ENCODE results near the gene SCN3A.

SCN3A gene

DNA sequence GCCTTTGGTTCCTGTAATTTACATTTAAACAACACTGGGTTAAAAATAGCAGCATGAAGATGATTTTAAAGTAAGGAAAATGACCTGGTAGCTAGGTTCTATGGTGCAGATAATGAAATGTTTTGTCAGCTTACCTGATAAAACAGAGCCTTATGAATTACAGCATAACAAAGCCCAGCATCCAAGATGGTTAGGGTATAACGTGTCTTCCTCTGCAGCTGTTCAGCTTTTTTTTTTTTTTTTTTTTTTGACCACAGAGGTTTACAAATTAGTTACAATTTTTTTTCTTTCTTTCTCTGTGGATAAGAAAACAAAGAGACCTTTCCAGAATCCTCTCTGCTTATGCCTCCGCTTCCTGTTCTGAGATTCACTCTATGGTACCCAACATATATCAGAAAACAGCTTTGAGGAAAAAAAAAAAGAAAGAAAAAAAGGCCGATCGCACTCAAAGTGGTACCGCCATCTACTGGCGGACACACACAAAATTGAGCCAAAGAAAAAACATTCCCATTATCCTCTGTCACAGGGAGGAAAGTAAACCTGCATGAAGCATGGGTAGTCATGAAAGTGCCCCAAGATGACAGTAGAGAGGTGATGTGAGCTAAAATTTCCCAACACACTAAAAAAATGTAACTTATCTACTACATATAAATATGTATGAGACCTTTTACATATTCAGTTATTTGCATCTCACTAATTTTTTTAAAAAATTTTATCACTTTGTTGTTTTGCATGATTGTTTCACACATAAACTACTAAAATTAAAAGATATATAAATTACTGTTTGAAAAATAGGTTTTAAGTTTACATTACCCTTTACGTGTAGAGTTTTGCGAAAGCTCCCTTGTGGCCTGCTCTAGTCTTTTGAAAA lies at the start of gene SCN3A:
SCN3A (minus strand) TSS at position 362 of the 871 bp plus-strand sequence. CDS start 27,656 bp downstream, outside the sequence.
- peak; percentile 32 for DNase-seq (ENCODE audit: low read depth)

DNA sequence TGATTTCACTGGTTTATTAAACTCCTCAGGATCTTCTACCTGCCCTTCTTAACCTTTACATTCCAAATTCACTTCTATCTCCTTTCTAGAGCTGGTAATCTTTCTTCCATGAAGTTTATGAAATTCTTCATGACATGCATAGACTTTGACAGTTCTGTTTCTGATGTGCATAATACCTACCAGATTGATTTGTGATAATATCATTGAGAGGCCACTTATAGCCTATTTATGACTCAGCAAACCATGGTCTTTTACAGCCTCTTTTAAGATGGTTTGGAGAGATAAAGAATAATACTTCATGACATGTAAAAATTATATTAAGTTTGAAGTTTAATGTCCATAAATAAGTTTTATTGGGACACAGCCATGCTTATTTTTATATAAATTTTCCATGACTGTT lies 49.3 kb upstream of the SCN3A start:
- DNase-seq (ENCODE audit: low read depth) = no peak

DNA sequence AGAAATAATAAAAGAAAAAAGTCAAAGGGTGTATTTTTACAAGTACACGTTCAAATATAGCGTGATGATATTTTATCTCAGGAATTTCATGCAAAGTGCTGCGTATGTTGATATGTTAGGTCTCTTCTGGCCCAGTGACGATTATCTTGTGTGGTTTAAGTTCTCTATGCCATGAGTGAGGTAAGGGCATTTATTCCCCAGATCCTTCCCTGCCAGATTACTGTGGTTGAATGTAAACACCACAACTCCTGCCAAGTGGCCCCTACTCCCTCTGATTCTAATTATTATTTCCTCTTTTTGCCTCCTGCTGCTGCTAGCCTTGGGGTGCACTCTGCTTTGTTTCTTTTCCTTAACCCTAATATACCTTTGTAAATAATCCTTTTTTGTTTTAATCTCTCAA lies 47.5 kb upstream of the SCN3A start:
- DNase-seq (ENCODE audit: low read depth) = no peak

DNA sequence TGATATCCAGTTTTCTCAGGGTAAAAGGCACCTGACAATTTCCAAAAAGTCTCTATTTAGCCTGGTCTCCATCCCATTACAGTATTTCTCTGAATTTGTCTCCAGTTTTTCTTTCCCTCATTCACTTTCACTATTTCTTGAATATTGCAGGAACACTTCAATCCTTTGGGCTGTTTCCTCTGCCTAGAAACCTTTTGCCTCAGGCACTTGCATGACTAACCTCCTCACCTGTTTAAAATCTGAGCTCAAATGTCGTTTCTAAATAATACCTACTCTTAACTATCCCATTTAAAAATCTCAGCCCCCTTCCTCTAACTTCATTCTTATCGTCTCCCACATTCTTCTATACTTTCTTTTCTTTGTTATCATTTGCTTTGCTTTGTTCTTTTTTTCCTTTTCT lies 44.4 kb upstream of the SCN3A start:
- DNase-seq (ENCODE audit: low read depth) = no peak

DNA sequence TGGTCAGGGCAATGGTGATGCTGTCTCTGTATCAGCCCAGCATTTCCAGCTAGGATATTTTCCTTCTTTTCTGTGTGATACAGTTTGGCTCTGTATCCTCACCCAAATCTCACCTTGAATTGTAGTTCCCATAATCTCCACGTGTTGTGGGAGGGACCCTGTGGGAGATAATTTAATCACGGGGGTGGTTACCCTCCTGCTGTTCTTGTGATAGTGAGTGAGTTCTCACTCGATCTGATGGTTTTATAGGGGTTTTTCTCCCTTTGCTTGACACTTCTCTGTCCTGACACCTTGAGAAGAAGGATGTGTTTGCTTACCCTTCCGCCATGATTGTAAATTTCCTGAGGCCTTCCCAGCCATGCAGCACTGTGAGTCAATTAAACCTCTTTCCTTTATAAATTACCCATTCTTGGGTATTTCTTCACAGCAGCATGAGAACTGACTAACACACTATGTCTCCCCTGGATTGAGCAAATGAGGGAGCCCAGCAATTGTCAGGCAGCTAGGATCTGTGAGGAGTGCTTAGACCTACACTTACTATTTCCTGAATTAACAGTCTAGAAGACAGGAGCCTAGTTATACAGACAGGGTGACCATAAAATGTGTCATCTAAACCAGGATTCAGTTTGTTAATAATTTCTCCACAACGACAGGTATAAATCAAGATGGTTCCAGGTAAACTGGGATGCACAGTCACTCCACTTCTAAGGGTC lies 41.4 kb upstream of the SCN3A start:
- no peak for DNase-seq (ENCODE audit: low read depth)

DNA sequence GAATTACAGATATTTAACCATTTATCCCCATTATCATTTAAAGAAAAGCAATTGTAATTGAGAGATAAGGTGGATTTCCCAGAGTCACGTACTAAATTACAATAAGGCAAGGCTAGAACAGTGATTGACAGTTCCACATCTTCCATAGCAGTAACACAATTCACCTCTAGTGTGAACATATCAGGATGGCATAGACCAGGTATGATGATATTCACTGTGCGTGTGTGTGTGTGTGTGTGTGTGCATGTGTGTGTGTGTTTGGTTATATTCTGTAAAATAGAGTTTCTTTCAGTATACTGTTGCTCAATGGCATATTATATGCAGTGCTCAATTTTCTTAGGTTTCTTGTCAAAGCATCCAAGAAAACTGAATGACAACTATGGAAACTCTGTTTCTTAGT lies 37.1 kb upstream of the SCN3A start:
- no peak for DNase-seq (ENCODE audit: low read depth)

DNA sequence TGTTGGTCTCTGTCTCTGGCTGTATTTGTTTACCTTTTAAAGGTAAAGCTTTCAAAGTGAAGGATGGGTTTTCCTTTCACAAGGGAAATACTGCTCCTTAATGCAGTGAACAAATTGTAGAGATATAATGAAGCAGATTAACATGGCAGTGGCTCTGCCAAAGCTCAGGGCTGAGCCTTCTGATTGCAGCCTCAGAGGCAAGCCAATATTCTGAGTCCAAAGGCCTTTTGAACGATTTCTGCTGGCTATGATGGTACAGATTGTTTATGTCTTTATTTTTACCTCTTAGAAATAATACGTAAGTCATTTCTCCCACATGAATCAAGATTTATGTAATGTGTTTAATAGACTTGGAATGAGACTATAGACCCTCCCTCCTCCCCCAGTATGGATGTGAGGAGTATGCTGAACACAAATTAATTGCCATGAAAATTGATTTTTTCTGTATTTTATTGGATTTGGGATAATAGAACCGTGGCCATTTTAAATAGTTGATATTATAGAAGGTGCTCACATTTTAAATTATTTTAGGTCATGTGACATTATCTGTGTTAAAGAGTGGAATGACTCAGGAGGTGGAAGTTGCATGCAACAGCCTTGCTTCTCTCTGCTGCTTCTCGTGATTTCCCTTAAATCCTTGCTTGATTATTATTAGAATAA lies 36.1 kb upstream of the SCN3A start:
- DNase-seq (ENCODE audit: low read depth) = no peak

DNA sequence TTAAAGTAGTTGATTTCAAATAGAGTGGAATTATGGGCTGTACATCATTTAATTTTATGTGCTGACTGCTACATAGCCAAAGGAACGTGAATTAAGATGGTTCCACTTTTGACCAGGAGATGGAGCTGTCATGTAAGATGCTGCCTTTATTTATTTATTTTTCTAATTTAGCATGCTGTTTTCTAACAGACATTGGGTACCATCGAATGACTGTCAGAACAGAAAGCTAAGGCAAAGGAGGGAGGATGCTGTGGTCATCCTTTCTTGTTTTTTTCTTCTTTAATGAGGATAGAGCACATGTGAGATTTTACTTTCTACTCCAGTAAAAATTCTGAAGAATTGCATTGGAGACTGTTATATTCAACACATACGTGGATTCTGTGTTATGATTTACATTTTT lies 35.4 kb upstream of the SCN3A start, which contains the start of gene SCN2A:
SCN2A (plus strand) TSS at position 185 of the 400 bp plus-strand sequence. CDS start 56,410 bp downstream, outside the sequence.
- peak; percentile 54 for DNase-seq (ENCODE audit: low read depth)

DNA sequence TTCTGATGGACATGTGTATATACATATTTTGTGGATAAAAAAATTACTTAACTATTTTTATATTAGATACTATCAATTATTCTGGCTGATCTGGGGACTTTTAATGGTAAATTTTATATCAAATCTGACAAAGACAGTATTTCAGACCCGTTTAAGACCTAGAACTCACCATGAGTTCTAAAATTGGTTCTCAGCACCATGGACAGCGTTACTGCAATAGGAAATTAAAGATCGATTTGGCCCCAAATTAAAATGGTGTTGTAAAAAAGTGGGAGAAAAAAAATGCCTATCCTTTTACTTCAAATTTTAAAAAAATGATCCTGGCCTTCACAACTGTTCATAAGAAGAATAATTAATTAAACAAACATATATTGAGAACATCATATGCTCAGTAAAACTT lies 34.4 kb upstream of the SCN3A start:
- DNase-seq (ENCODE audit: low read depth) = no peak

DNA sequence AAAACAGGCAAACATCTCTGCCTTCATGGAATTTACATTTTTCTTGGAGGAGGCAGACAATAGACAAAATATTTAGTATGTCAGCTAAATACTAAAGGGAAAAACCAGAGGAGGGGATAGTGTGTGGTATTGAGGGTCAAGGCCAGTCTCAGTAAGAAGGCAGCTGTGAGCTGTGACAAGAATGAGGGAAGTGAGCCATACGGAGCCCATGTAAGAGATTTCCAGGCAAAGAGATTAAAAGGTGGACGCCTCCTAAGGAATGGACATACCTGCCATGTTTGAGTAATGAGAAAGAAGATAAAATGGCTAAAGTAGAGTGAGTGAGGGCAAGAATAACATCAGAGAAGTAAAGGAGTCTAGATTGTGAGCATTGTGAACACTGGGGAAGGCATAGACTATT lies 33.2 kb upstream of the SCN3A start:
- DNase-seq (ENCODE audit: low read depth) = no peak

DNA sequence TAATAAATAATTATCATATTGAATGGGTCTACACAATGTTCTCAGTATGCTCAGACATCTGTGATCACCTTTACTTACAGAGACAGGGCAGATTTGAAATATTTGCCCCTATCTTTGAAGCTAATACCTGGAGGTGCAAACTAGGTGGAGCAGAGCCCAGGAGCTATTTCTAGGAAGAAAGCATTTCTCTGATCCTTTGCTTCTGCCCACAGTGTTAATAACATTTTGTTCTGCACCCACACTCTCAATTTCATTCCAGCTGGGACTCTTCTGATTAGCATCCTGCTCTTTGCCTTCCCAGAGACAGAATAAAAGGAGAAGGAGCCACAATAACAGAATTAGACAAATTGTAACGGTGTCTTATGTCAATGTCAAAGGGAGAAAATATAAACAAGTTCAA lies 23.7 kb upstream of the SCN3A start:
- DNase-seq (ENCODE audit: low read depth) = no peak

DNA sequence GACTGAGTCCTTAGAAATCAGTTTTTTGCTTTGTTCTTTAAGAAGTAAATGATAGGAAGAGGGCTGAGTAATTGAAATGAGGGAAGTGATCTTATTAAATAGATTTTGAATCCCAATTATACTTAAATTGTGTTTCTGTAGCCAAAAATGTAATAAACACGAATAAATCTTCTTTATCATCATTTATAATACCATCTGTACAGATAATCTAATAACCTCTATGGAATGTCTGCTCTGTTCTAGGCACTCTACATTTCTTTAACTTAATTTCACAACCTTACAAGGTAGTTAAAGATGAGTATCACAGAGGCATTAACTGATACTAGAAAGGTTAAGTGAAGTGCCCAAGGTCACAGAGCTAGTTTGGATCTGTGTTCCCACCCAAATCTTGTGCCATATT lies 21.1 kb upstream of the SCN3A start:
- no peak for DNase-seq (ENCODE audit: low read depth)

DNA sequence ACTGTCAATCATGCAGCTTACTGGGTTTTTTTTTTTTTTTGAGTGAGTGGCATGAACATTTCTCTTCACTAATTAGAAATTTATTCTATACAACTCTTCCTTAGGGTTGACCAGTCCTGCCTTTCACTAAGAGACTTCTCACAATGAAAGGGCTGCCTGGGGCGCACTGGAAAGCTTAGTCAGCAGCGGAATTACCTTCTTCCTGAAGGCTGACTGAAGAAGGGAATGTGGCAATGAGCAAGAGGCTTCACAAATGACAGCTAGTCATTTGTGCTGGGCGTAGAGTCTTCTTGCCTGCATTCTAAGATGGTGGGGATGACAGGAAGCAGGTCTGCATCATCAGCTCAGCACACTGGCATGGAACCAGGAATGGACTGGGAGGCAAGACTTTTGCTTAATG lies 15.6 kb upstream of the SCN3A start:
- DNase-seq (ENCODE audit: low read depth) = no peak

DNA sequence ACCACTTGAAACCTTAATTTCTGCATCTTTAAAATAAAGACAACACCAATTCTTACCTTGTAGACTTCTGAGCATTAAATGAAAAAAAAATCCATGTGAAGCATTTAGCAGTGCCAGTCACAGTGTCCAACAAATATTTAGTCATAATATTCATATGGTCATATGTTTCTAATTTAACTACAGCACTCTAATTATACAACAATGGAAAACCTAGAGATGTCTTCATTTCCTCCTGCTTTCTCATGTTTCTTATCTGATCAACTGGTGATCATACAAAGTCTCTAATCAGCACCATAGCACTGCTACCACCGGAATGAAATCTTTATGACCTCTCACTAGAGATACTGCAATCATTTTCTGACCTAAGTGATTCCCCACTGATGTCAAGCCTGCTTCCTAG lies 10.2 kb upstream of the SCN3A start:
- no peak for DNase-seq (ENCODE audit: low read depth)

DNA sequence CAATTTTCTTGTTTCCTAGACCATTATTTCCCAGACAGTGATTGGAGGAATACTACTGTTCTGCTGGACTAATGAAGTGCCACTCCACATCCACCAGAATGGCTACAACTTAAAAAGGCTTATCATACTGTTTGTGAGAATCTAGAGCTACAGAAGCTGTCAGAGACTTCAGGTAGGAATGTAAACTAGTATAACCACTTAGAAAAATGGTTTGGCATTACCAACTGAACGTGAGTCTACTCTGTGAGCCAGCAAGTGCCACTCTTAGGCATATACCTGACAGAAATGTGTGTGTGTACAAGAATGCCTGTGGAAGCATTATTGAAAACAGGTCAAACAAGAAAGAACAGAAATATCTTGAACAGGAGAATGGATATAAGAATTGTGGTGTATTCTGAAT lies 4.2 kb upstream of the SCN3A start:
- DNase-seq (ENCODE audit: low read depth) = no peak

DNA sequence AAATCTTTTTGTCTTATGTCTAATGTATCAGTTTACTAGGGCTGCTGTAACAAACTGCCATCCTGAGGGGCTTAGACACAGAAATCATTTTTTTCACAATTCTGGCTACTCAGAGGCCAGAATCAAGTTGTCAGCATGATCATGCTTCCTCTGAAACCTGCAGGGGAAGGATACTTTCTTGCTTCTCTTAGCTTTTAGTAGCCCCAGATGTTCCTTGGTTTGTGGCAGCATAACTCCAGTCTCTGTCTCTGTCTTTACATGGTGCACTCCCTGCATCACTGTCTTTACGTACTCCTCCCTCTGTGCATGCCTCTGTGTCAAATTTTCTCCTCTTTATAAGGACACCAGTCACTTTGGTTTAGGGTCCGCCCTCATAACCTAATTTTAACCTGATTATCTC lies 2.0 kb upstream of the SCN3A start:
- DNase-seq (ENCODE audit: low read depth) = no peak

DNA sequence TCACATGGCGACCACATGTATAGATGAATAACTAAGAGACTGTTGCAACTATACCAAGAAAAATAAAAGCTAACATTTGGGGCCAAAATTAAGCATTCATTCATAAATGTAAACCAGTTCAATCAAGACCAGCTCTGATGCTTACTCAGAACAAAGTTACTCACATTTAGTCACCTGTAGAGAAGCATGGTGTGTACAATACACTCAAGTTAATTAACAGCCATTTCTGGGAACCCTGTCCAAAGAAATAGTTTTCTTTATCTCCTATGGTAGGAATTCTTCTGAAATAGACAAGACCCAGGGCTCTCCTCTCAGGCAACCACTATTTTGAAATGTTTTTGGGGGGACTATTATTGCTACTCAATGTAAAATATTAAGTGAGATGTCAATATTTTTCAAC lies 1.6 kb downstream of the SCN3A start:
- DNase-seq (ENCODE audit: low read depth) = no peak

DNA sequence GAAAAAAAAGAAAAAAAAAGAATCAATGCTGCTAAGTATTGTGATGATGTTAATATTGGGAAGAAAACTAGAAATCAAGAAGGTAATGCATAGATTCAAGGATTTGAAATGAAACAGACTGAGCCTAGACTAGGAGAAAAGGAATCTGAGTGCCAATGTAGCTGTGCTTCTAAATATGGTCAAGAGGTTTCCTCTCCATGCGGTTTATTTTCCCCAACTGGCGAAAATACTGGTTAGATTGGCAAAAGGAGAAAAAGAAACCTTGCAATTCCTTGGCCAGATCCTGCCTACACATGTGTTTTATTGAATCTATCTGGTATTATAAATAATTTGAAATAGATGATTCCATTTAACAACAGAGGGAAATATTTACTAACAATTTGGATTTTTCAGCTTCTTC lies 5.7 kb downstream of the SCN3A start:
- no peak for DNase-seq (ENCODE audit: low read depth)

DNA sequence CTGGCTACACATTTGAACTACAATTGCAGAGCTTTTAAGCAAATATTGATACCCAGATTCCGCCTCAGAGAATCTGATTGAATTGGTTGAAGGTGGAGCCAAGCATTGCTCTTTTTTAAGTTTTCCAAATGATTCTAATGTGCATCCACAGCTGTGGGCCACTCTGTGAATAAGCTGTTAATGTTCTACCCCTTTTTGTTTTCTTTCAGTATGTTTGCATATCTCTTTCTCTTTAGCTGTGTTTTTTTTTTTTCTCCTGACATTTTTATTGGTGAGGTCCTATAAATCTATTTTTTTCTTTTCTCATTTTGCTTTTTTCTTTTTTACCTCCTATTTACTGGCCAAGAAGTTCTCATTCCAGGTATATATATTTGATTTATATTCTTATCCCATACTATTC lies 6.5 kb downstream of the SCN3A start:
- DNase-seq (ENCODE audit: low read depth) = no peak

DNA sequence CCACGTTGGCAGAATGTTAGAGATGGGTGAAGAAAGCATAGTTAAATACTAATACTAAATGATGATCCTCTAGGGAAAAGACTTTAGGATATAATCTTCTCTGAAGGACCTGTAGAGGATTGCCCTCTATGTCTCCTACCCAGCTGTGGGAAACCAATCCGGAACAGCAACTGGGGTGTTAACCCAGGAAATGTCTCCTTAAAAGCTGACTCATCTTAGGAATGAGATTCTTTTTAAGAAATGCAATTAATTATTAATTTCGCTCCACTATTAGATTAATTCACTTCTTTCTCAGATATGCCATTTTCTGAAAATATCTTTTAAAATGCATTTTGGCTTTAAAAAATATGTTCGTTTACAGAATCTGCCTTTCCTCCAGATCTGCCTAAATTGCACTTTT lies 7.4 kb downstream of the SCN3A start:
- DNase-seq (ENCODE audit: low read depth) = no peak

DNA sequence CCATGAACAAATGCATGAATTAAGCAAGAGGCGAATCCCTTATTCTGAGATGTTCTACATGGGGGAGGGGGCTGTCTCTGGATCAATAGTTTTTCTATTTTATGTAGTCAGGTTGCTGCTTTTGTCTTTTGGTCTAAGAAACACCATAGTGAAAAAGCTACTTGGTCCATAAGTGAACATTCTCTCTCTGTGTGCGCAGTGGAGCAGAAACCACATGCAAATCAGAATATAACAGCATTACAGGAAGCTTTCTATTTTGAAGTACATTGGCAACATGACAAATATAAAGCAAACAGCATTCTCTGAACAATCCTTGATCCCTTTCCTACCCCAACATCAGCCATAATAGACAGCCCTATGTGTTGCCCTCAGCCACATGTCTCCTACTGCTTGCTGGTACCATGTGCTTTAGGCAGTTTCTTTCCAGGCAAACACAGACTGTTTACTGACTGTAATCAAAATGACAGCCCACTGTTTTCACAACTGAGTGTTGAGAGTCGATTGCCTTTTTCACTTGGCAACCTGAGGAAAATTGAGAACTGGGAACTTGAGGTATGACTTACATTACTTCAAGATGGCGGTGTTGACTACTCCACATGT lies 10.6 kb downstream of the SCN3A start:
- no peak for DNase-seq (ENCODE audit: low read depth)

DNA sequence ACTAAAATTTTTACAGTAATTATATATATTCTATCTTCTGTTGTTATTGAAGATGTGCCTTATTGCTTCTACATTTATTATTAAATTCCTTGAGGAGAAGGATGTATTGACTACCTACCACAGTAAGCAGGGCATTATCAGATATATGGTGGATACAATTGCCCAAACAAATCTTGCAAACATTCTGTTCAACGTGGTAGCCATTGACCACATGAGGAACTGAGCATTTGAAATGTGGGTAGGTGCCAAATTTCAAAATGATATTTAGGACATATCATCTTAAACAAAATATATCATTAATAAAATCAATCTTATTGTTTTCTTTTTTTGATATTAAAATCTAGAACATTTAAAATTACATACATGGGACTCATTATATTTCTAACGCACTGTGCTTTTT lies 11.1 kb downstream of the SCN3A start:
- DNase-seq (ENCODE audit: low read depth) = no peak
